ENCODE results near the gene TEC.

- TF ChIP-seq CTCF (IDR thresholded peaks at IDR 0.05) (no peak), POLR2A (IDR thresholded peaks at IDR 0.05) (no peak)
Measured at GRCh38 chr4:48258845-48259397, 10.7 kb downstream of the TEC start.
